ENCODE measurements around the gene EEF1A2.
"Not testable (repeated sequence)": the region's sequence is repeated elsewhere in the genome, so short reads cannot be mapped to it uniquely, and the experiment has no call there.

- TF ChIP-seq EP300 (IDR thresholded peaks at IDR 0.05); RCOR1 (IDR thresholded peaks at IDR 0.05; ENCODE audit: low read depth, low read length); KDM1A (IDR thresholded peaks at IDR 0.05; ENCODE audit: low read depth); POLR2A (IDR thresholded peaks at IDR 0.05; ENCODE audit: low read length); MAX (IDR thresholded peaks at IDR 0.05); ATOH8 (CRISPR knock-in tag; IDR thresholded peaks at IDR 0.05; ENCODE audit: low read depth); CEBPB (IDR thresholded peaks at IDR 0.05): not testable (repeated sequence)
- TF ChIP-seq, protein P1, sequence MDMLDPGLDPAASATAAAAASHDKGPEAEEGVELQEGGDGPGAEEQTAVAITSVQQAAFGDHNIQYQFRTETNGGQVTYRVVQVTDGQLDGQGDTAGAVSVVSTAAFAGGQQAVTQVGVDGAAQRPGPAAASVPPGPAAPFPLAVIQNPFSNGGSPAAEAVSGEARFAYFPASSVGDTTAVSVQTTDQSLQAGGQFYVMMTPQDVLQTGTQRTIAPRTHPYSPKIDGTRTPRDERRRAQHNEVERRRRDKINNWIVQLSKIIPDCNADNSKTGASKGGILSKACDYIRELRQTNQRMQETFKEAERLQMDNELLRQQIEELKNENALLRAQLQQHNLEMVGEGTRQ (IDR thresholded peaks at IDR 0.05), result not testable (repeated sequence)
- TF ChIP-seq, protein P2, sequence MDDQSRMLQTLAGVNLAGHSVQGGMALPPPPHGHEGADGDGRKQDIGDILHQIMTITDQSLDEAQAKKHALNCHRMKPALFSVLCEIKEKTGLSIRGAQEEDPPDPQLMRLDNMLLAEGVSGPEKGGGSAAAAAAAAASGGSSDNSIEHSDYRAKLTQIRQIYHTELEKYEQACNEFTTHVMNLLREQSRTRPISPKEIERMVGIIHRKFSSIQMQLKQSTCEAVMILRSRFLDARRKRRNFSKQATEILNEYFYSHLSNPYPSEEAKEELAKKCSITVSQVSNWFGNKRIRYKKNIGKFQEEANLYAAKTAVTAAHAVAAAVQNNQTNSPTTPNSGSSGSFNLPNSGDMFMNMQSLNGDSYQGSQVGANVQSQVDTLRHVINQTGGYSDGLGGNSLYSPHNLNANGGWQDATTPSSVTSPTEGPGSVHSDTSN (IDR thresholded peaks at IDR 0.05), result not testable (repeated sequence)
- TF ChIP-seq, protein P3, sequence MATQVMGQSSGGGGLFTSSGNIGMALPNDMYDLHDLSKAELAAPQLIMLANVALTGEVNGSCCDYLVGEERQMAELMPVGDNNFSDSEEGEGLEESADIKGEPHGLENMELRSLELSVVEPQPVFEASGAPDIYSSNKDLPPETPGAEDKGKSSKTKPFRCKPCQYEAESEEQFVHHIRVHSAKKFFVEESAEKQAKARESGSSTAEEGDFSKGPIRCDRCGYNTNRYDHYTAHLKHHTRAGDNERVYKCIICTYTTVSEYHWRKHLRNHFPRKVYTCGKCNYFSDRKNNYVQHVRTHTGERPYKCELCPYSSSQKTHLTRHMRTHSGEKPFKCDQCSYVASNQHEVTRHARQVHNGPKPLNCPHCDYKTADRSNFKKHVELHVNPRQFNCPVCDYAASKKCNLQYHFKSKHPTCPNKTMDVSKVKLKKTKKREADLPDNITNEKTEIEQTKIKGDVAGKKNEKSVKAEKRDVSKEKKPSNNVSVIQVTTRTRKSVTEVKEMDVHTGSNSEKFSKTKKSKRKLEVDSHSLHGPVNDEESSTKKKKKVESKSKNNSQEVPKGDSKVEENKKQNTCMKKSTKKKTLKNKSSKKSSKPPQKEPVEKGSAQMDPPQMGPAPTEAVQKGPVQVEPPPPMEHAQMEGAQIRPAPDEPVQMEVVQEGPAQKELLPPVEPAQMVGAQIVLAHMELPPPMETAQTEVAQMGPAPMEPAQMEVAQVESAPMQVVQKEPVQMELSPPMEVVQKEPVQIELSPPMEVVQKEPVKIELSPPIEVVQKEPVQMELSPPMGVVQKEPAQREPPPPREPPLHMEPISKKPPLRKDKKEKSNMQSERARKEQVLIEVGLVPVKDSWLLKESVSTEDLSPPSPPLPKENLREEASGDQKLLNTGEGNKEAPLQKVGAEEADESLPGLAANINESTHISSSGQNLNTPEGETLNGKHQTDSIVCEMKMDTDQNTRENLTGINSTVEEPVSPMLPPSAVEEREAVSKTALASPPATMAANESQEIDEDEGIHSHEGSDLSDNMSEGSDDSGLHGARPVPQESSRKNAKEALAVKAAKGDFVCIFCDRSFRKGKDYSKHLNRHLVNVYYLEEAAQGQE (IDR thresholded peaks at IDR 0.05), result not testable (repeated sequence)
Measured at GRCh38 chr20:63479695-63480419, 19.0 kb downstream of the EEF1A2 start.
